ENCODE measurements around the gene AAMDC. TPM values are rescaled to one million over a fixed set of nuclear protein-coding genes. Genes with fewer than 3 reads are reported as not detected.
A peak's percentile ranks its signal among the peaks of the same experiment; 100 is the strongest.

The AAMDC gene
- 32.4 and 39.6 TPM in 2 replicates for total RNA-seq
- polyA plus RNA-seq = 76.1 and 98.4 TPM in 2 replicates
- 117 and 132 TPM in 2 replicates for polyA plus RNA-seq (2012)
- 35.0 TPM in 1 of 2 replicates, not detected in the other for polyA minus RNA-seq (ENCODE audit: low replicate concordance)

DNA sequence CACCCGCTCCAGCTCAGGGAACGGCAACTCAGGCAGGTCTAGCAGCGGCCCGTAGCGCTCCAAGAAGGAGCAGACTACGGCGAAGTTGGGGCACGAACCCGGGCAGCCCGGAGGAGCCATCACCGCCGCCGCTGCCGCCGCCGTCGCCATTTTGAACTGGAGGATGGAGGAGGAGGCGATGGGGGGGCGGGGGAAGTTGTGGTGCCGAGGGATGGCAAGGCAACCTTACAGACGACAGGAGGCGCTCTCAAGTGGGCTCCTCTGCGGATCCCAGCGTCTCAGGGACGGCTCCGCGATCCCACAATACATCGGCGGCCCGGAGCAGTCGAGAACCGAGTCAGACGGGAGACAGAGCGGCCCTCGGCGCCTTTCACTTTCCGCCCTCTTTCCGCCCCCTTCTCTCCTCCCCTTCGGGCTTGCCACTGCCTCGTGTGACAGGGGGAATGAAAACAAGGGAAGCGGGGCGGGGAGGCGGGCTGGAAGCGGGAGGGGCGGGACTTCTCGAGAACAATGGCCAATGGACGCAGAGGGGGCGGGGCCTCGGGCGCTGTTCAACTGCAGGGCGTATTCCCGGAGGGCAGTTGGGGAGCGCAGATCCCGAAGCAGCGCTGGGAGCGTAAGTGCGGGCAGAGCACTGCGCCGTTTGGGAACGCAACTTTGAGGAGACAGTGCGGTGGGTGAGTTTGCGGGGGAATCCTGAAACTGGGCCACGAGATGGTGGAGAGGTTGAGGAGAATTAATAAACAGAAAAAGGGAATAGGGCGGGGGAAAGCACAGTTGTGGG, at the start of gene AAMDC, which contains the start of gene RSF1:
Gene AAMDC (plus strand): TSS at position 580 of the 784 bp plus-strand sequence. CDS start 21,353 bp downstream, outside the sequence.
Gene RSF1 (minus strand): TSS at position 158 of the 784 bp plus-strand sequence. CDS start 8 bp downstream, at position 150.
- H3K9ac ChIP-seq (ENCODE audit: insufficient read depth, low read length) = peak within 1 kb of the TSS; percentile 83
- peak within 1 kb of the TSS; percentile 95 for H2AFZ ChIP-seq (ENCODE audit: low read length)
- peak within 1 kb of the TSS; percentile 99 for H3K4me2 ChIP-seq (ENCODE audit: extremely low read depth, insufficient read depth, low read length)
- TF ChIP-seq CTCF (conservative IDR thresholded peaks at IDR 0.05 in 1 of 2, IDR thresholded peaks at IDR 0.05 in 1 of 2; ENCODE audit: low read depth in 1 of 2, low read length in 2 of 2) (peak; percentile 67 to 76), EZH2 (IDR thresholded peaks at IDR 0.05; ENCODE audit: low read length, missing control alignments) (no peak)
- peak; percentile 98 to 99 for DNase-seq (ENCODE audit: low read depth in 2 of 2)
- no peaks in the 10 kb centered on the region for H3K9me3 ChIP-seq (ENCODE audit: control insufficient read depth, insufficient read depth, low read depth, low read length)
- H3K27me3 ChIP-seq (ENCODE audit: control insufficient read depth, insufficient read depth, low read length) = no peaks in the 10 kb centered on the region
- peak within 1 kb of the TSS; percentile 75 for H3K27ac ChIP-seq (ENCODE audit: insufficient read depth, low read length)
- peaks cover 5% of the 10 kb centered on the region for H4K20me1 ChIP-seq (ENCODE audit: control insufficient read depth, extremely low read depth, insufficient read depth, low read length)
- H3K4me1 ChIP-seq (ENCODE audit: control insufficient read depth, extremely low read depth, insufficient read depth, low read length) = no peaks in the 10 kb centered on the region
- peak within 1 kb of the TSS; percentile 86 to 98 (median 96) for H3K4me3 ChIP-seq (replicated peaks in 1 of 4; ENCODE audit: control extremely low read depth in 1 of 4, insufficient read depth in 1 of 4, low read depth in 3 of 4, low read length in 4 of 4)
- no peaks in the 10 kb centered on the region for H3K36me3 ChIP-seq (ENCODE audit: control insufficient read depth, insufficient read depth, low read length)
- peaks cover 49% of the 10 kb centered on the region for H3K79me2 ChIP-seq (ENCODE audit: control insufficient read depth, insufficient read depth, low read length)

- H3K4me3 ChIP-seq (replicated peaks in 1 of 4; ENCODE audit: control extremely low read depth in 1 of 4, insufficient read depth in 1 of 4, low read depth in 3 of 4, low read length in 4 of 4) = no peak overlapping the region
- no peaks in the 10 kb centered on the region for H3K27me3 ChIP-seq (ENCODE audit: control insufficient read depth, insufficient read depth, low read length)
- no peak overlapping the region for H3K9ac ChIP-seq (ENCODE audit: insufficient read depth, low read length)
- DNase-seq (ENCODE audit: low read depth in 2 of 2) = no peak
- TF ChIP-seq EZH2 (IDR thresholded peaks at IDR 0.05; ENCODE audit: low read length, missing control alignments) (no peak), CTCF (conservative IDR thresholded peaks at IDR 0.05 in 1 of 2, IDR thresholded peaks at IDR 0.05 in 1 of 2; ENCODE audit: low read depth in 1 of 2, low read length in 2 of 2) (no peak)
- H3K9me3 ChIP-seq (ENCODE audit: control insufficient read depth, insufficient read depth, low read depth, low read length) = no peaks in the 10 kb centered on the region
- peaks cover 33% of the 10 kb centered on the region for H3K79me2 ChIP-seq (ENCODE audit: control insufficient read depth, insufficient read depth, low read length)
- no peaks in the 10 kb centered on the region for H3K36me3 ChIP-seq (ENCODE audit: control insufficient read depth, insufficient read depth, low read length)
- H3K4me2 ChIP-seq (ENCODE audit: extremely low read depth, insufficient read depth, low read length) = no peak overlapping the region
- H2AFZ ChIP-seq (ENCODE audit: low read length) = no peak overlapping the region
- no peak overlapping the region for H3K27ac ChIP-seq (ENCODE audit: insufficient read depth, low read length)
- H3K4me1 ChIP-seq (ENCODE audit: control insufficient read depth, extremely low read depth, insufficient read depth, low read length) = no peaks in the 10 kb centered on the region
- peaks cover 6% of the 10 kb centered on the region for H4K20me1 ChIP-seq (ENCODE audit: control insufficient read depth, extremely low read depth, insufficient read depth, low read length)
Observed at GRCh38 chr11:77775936-77776335, 45.0 kb upstream of the AAMDC start.

- no peak overlapping the region for H3K27ac ChIP-seq (ENCODE audit: insufficient read depth, low read length)
- H3K4me2 ChIP-seq (ENCODE audit: extremely low read depth, insufficient read depth, low read length) = no peak overlapping the region
- H3K9ac ChIP-seq (ENCODE audit: insufficient read depth, low read length) = no peak overlapping the region
- no peak for TF ChIP-seq EZH2 (IDR thresholded peaks at IDR 0.05; ENCODE audit: low read length, missing control alignments)
- TF ChIP-seq CTCF (conservative IDR thresholded peaks at IDR 0.05 in 1 of 2, IDR thresholded peaks at IDR 0.05 in 1 of 2; ENCODE audit: low read depth in 1 of 2, low read length in 2 of 2) = peak in 1 of 2 donors; percentile 24
- no peaks in the 10 kb centered on the region for H3K9me3 ChIP-seq (ENCODE audit: control insufficient read depth, insufficient read depth, low read depth, low read length)
- no peak overlapping the region for H2AFZ ChIP-seq (ENCODE audit: low read length)
- no peaks in the 10 kb centered on the region for H3K36me3 ChIP-seq (ENCODE audit: control insufficient read depth, insufficient read depth, low read length)
- H3K4me1 ChIP-seq (ENCODE audit: control insufficient read depth, extremely low read depth, insufficient read depth, low read length) = no peaks in the 10 kb centered on the region
- H3K79me2 ChIP-seq (ENCODE audit: control insufficient read depth, insufficient read depth, low read length) = peaks cover 28% of the 10 kb centered on the region
- H3K4me3 ChIP-seq (replicated peaks in 1 of 4; ENCODE audit: control extremely low read depth in 1 of 4, insufficient read depth in 1 of 4, low read depth in 3 of 4, low read length in 4 of 4) = no peak overlapping the region
- H3K27me3 ChIP-seq (ENCODE audit: control insufficient read depth, insufficient read depth, low read length) = no peaks in the 10 kb centered on the region
- DNase-seq (ENCODE audit: low read depth in 2 of 2) = peak in 1 of 2 donors; percentile 39
- peaks cover 6% of the 10 kb centered on the region for H4K20me1 ChIP-seq (ENCODE audit: control insufficient read depth, extremely low read depth, insufficient read depth, low read length)
Observed at GRCh38 chr11:77776455-77776854, 44.5 kb upstream of the AAMDC start.

Measured in fibroblast of lung (primary cell).